DMS153 treated with DMSO at 0.1 percent for 48 hours (cell line): Measurements from ENCODE around the gene RAET1G.
"Not testable (repeated sequence)": the region's sequence is repeated elsewhere in the genome, so short reads cannot be mapped to it uniquely, and the experiment has no call there.

Experiments used
- DNase-seq: peaks from one replicate; lab custom pipeline; 2025; ENCODE audit not compliant: unreplicated experiment; lab: John Stamatoyannopoulos, UW

RAET1G gene

GRCh38 chr6:149922642-149923326, at the start of gene RAET1G:
Gene RAET1G, minus strand, starts transcription at chr6:149923121. Its CDS starts 111 bp downstream, at chr6:149923010.
- peak; percentile 28 for DNase-seq

GRCh38 chr6:149969635-149970034, 46.7 kb upstream of the RAET1G start:
- no peak for DNase-seq

- not testable (repeated sequence) for DNase-seq
Measured at GRCh38 chr6:149968909-149969308, 46.0 kb upstream of the RAET1G start.

GRCh38 chr6:149967999-149968398, 45.1 kb upstream of the RAET1G start:
- not testable (repeated sequence) for DNase-seq

GRCh38 chr6:149967591-149967990, 44.7 kb upstream of the RAET1G start:
- DNase-seq, result no peak

GRCh38 chr6:149966319-149966718, 43.4 kb upstream of the RAET1G start:
- not testable (repeated sequence) for DNase-seq

- no peak for DNase-seq
Measured at GRCh38 chr6:149965194-149966020, 42.5 kb upstream of the RAET1G start.

- DNase-seq, result no peak
Measured at GRCh38 chr6:149964308-149965193, 41.6 kb upstream of the RAET1G start.

- DNase-seq, result peak; percentile 70
Measured at GRCh38 chr6:149963462-149964307, 40.8 kb upstream of the RAET1G start, which contains the start of gene ULBP1. Gene ULBP1, plus strand, starts transcription at chr6:149963943. Its CDS starts 107 bp downstream, at chr6:149964050.

- DNase-seq, result no peak
Measured at GRCh38 chr6:149963212-149963461, 40.2 kb upstream of the RAET1G start.

GRCh38 chr6:149962461-149963211, 39.7 kb upstream of the RAET1G start:
- no peak for DNase-seq

GRCh38 chr6:149961728-149962425, 39.0 kb upstream of the RAET1G start:
- no peak for DNase-seq

GRCh38 chr6:149960488-149960887, 37.6 kb upstream of the RAET1G start:
- no peak for DNase-seq

- DNase-seq, result not testable (repeated sequence)
Measured at GRCh38 chr6:149959806-149960205, 36.9 kb upstream of the RAET1G start.

GRCh38 chr6:149958124-149958523, 35.2 kb upstream of the RAET1G start:
- not testable (repeated sequence) for DNase-seq

- DNase-seq, result not testable (repeated sequence)
Measured at GRCh38 chr6:149955654-149956317, 32.9 kb upstream of the RAET1G start.

- not testable (repeated sequence) for DNase-seq
Measured at GRCh38 chr6:149954984-149955653, 32.2 kb upstream of the RAET1G start.
